ENCODE measurements around the gene MTARC2. TPM values are rescaled to one million over a fixed set of nuclear protein-coding genes. Genes with fewer than 3 reads are reported as not detected.

The MTARC2 gene
- total RNA-seq, 1 experiment from 2014 or later, result 16.5 TPM

DNA sequence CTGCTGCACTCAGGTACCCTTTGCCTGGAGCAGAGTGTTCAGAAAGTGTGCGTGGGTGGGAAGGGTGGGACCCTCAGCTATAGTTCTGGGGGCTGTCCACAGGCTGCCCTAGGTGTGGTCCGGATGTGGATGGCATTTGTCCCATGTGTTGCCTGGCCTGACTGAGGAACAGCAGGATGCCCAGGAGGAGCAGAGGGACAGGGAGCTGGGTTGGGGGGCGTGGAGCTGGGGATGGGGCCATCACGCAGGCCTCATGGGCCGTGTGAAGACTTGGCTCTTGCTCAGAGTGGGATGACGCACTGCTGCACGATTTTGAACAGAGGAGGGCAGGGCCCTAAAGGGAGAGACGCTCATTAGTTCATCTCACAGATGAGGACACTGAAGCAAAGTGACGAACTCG is 41.0 kb upstream of the MTARC2 start:
- no peak overlapping the region for H3K27ac Mint-ChIP-seq (ENCODE audit: unreplicated experiment)
- ChIA-PET CTCF (no interaction called here), POLR2A (no interaction called here)
- no peaks in the 10 kb centered on the region for H3K9me3 Mint-ChIP-seq (ENCODE audit: unreplicated experiment)
- Histone ChIP-seq H3K36me3 (ENCODE audit: control insufficient read depth, insufficient read depth, low read length) (no peaks in the 10 kb centered on the region), H3K4me1 (peaks cover 7% of the 10 kb centered on the region; the same call in 1 of the 2 replicates), H3K4me3 (ENCODE audit: low read depth, low read length) (no peak overlapping the region), H3K9me3 (no peaks in the 10 kb centered on the region), H3K27me3 (replicated peaks; ENCODE audit: control insufficient read depth, insufficient read depth, low read length) (no peaks in the 10 kb centered on the region)
- no peaks in the 10 kb centered on the region for H3K36me3 Mint-ChIP-seq (ENCODE audit: insufficient read depth, unreplicated experiment)
- intact Hi-C loops (cut with micrococcal nuclease; ENCODE audit: unreplicated experiment), result no loop called here
- no peak overlapping the region for H3K4me3 Mint-ChIP-seq (ENCODE audit: unreplicated experiment)
- H3K27me3 Mint-ChIP-seq (ENCODE audit: insufficient read depth, unreplicated experiment), result no peaks in the 10 kb centered on the region
- DNase-seq, result no peak
- TF ChIP-seq, protein P1, sequence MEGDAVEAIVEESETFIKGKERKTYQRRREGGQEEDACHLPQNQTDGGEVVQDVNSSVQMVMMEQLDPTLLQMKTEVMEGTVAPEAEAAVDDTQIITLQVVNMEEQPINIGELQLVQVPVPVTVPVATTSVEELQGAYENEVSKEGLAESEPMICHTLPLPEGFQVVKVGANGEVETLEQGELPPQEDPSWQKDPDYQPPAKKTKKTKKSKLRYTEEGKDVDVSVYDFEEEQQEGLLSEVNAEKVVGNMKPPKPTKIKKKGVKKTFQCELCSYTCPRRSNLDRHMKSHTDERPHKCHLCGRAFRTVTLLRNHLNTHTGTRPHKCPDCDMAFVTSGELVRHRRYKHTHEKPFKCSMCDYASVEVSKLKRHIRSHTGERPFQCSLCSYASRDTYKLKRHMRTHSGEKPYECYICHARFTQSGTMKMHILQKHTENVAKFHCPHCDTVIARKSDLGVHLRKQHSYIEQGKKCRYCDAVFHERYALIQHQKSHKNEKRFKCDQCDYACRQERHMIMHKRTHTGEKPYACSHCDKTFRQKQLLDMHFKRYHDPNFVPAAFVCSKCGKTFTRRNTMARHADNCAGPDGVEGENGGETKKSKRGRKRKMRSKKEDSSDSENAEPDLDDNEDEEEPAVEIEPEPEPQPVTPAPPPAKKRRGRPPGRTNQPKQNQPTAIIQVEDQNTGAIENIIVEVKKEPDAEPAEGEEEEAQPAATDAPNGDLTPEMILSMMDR (IDR thresholded peaks at IDR 0.05; ENCODE audit: insufficient read depth in 1 of 2, low read depth in 1 of 2, low read length in 1 of 2, severe bottlenecking in 1 of 2, unreplicated experiment in 1 of 2), result no peak
- no TSS peak for BruUV-seq (replicated peaks)
- no peaks in the 10 kb centered on the region for H3K4me1 Mint-ChIP-seq (ENCODE audit: low read depth, unreplicated experiment)

DNA sequence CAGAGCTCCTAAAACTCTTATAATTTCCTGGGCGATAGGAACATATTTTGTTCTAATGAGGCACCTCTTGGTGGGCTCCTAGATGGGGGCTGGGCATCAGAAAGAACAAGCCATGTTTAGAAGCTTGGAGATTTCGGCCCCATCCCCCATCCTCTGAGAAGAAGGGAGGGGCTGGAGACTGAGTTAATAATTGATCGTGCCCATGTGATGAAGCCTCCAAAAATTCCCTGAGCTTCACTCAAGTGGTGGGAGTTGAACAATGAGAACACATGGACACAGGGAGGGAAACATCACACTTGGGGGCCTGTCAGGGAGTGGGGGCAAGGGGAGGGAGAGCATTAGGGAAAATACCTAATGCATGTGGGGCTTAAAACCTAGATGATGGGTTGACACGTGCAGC is 39.9 kb upstream of the MTARC2 start:
- intact Hi-C loops (cut with micrococcal nuclease; ENCODE audit: unreplicated experiment), result loop anchor here (1.0 kb wide), 1 partner anchor 8 kb away; no protein-coding TSS in a partner anchor
- TF ChIP-seq, protein P1 (IDR thresholded peaks at IDR 0.05; ENCODE audit: insufficient read depth in 1 of 2, low read depth in 1 of 2, low read length in 1 of 2, severe bottlenecking in 1 of 2, unreplicated experiment in 1 of 2), result no peak
- Mint-ChIP-seq H3K9me3 (ENCODE audit: unreplicated experiment) (no peaks in the 10 kb centered on the region), H3K36me3 (ENCODE audit: insufficient read depth, unreplicated experiment) (no peaks in the 10 kb centered on the region), H3K27ac (ENCODE audit: unreplicated experiment) (no peak overlapping the region), H3K27me3 (ENCODE audit: insufficient read depth, unreplicated experiment) (no peaks in the 10 kb centered on the region), H3K4me1 (ENCODE audit: low read depth, unreplicated experiment) (no peaks in the 10 kb centered on the region), H3K4me3 (ENCODE audit: unreplicated experiment) (no peak overlapping the region)
- Histone ChIP-seq H3K36me3 (ENCODE audit: control insufficient read depth, insufficient read depth, low read length) (no peaks in the 10 kb centered on the region), H3K9me3 (no peaks in the 10 kb centered on the region), H3K4me1 (peaks cover 7% of the 10 kb centered on the region; the same call in 1 of the 2 replicates), H3K4me3 (ENCODE audit: low read depth, low read length) (no peak overlapping the region), H3K27me3 (replicated peaks; ENCODE audit: control insufficient read depth, insufficient read depth, low read length) (no peaks in the 10 kb centered on the region)
- BruUV-seq (replicated peaks), result no TSS peak
- DNase-seq, result no peak
- CTCF ChIA-PET, result interaction anchor here (0.7 kb wide), 1 partner anchor 25 kb away, joined by 6 read pairs; no protein-coding TSS in a partner anchor
- POLR2A ChIA-PET, result no interaction called here

DNA sequence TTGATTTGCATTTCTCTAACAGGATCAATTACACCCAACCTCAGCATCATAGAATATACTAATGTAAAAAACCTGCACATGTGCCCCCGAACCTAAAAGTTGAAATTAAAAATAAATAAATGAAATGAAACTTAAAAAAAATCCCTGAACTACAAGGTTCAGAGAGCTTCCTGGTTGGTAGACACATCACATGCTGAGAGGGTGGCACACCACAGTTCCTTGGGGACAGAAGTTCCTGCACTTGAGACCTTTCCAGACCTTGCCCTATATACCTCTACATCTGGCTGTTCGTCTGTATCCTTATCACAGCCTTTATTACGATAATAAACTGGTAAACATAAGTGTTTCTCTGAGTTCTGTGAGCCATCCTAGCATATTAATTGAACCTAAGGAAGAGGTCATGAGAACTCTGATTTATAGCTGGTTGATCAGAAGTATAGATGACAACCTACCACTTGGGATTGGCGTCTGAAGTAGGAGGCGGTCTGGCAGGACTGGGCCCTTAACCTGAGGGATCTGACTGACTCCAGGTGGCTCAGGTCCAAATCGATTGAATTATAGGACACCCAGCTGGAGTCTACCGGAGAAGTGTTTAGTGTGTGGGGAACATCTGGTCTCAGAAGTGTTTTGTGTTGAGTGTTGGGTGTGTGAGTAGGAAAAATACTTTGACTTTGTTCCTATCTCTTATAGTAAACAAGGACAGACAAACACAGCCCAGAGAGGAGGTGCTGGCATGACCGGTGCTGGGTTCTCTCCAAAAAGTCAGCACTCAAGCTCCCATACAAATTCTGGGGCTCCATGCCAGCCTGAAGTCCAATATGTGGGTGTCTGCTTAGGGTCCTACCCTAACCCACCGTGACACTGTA is 39.0 kb upstream of the MTARC2 start:
- Mint-ChIP-seq H3K4me1 (ENCODE audit: low read depth, unreplicated experiment) (no peaks in the 10 kb centered on the region), H3K27me3 (ENCODE audit: insufficient read depth, unreplicated experiment) (no peaks in the 10 kb centered on the region), H3K36me3 (ENCODE audit: insufficient read depth, unreplicated experiment) (no peaks in the 10 kb centered on the region), H3K4me3 (ENCODE audit: unreplicated experiment) (no peak overlapping the region), H3K9me3 (ENCODE audit: unreplicated experiment) (no peaks in the 10 kb centered on the region), H3K27ac (ENCODE audit: unreplicated experiment) (no peak overlapping the region)
- POLR2A ChIA-PET, result no interaction called here
- Histone ChIP-seq H3K4me1 (peaks cover 7% of the 10 kb centered on the region; the same call in 1 of the 2 replicates), H3K36me3 (ENCODE audit: control insufficient read depth, insufficient read depth, low read length) (no peaks in the 10 kb centered on the region), H3K9me3 (no peaks in the 10 kb centered on the region), H3K27me3 (replicated peaks; ENCODE audit: control insufficient read depth, insufficient read depth, low read length) (no peaks in the 10 kb centered on the region), H3K4me3 (ENCODE audit: low read depth, low read length) (no peak overlapping the region)
- intact Hi-C loops (cut with micrococcal nuclease; ENCODE audit: unreplicated experiment), result loop anchor here (1.0 kb wide), 1 partner anchor 9 kb away; no protein-coding TSS in a partner anchor
- BruUV-seq (replicated peaks), result no TSS peak
- TF ChIP-seq, protein P1 (IDR thresholded peaks at IDR 0.05; ENCODE audit: insufficient read depth in 1 of 2, low read depth in 1 of 2, low read length in 1 of 2, severe bottlenecking in 1 of 2, unreplicated experiment in 1 of 2), result no peak
- CTCF ChIA-PET, result interaction anchor here (0.7 kb wide), 1 partner anchor 24 kb away, joined by 6 read pairs; no protein-coding TSS in a partner anchor
- no peak for DNase-seq

Data from Caco-2 (cell line).